ENCODE results near the gene UBQLN3. TPM values are rescaled to one million over a fixed set of nuclear protein-coding genes. Genes with fewer than 3 reads are reported as not detected.

The UBQLN3 gene
- total RNA-seq, 4 donors from 2014 or later, result 0.64 to 0.75 TPM; not detected in 2

- Histone ChIP-seq H3K27ac (no peak within 1 kb of the TSS), H3K4me3 (no peak within 1 kb of the TSS), H3K4me1 (no peaks in the 10 kb centered on the region), H3K27me3 (no peaks in the 10 kb centered on the region), H3K36me3 (no peaks in the 10 kb centered on the region), H3K9me3 (no peaks in the 10 kb centered on the region)
- intact Hi-C loops (cut with DNase I; ENCODE audit: low total_unique reads) (no loop called here), in situ Hi-C loops (cut with MboI; ENCODE audit: low pct_ligation_motif_present in 1 of 4, low pct_unique_long_range_greater_than_20kb in 1 of 4, low sequenced_read_pairs in 3 of 4) (no loop called here)
- no peak for DNase-seq
- no peak for TF ChIP-seq EP300 (IDR thresholded peaks at IDR 0.05; ENCODE audit: low read depth)
- no peak for TF ChIP-seq POLR2A (IDR thresholded peaks at IDR 0.05)
- no peak for TF ChIP-seq POLR2AphosphoS5 (IDR thresholded peaks at IDR 0.05)
- TF ChIP-seq CTCF (IDR thresholded peaks at IDR 0.05), result no peak
- 76 to 89% methylated on average over 2 of the region's 2 CpGs for WGBS, 2 donors (ENCODE audit: low coverage in 1 of 2)
These were observed 6.8 kb upstream of the UBQLN3 start, which contains the start of gene UBQLNL for GRCh38 chr11:5516599-5516998. UBQLNL (minus strand) TSS chr11:5516699; CDS start chr11:5516441, 258 bp downstream.

- Histone ChIP-seq H3K27ac (no peak overlapping the region), H3K9me3 (no peaks in the 10 kb centered on the region), H3K36me3 (no peaks in the 10 kb centered on the region), H3K4me1 (no peaks in the 10 kb centered on the region), H3K4me3 (no peak overlapping the region), H3K27me3 (no peaks in the 10 kb centered on the region)
- in situ Hi-C loops (cut with MboI; ENCODE audit: low pct_ligation_motif_present in 1 of 4, low pct_unique_long_range_greater_than_20kb in 1 of 4, low sequenced_read_pairs in 3 of 4), result no loop called here
- TF ChIP-seq POLR2A (IDR thresholded peaks at IDR 0.05) (no peak), EP300 (IDR thresholded peaks at IDR 0.05; ENCODE audit: low read depth) (no peak), CTCF (IDR thresholded peaks at IDR 0.05) (no peak), POLR2AphosphoS5 (IDR thresholded peaks at IDR 0.05) (no peak)
- intact Hi-C loops (cut with DNase I; ENCODE audit: low total_unique reads), result no loop called here
- no peak for DNase-seq
These were observed 5.1 kb upstream of the UBQLN3 start for GRCh38 chr11:5514841-5515240.

GRCh38 chr11:5508605-5509004, 1.2 kb downstream of the UBQLN3 start:
- no peaks in the 10 kb centered on the region for H3K9me3 ChIP-seq
- 92% methylated on average over 8 of the region's 8 CpGs; no CpG with 5 or more reads in 1 of the 2 donors for WGBS, 2 donors (ENCODE audit: low coverage in 1 of 2)
- H3K4me1 ChIP-seq, result no peaks in the 10 kb centered on the region
- no peak for TF ChIP-seq EP300 (IDR thresholded peaks at IDR 0.05; ENCODE audit: low read depth)
- H3K4me3 ChIP-seq, result no peak overlapping the region
- intact Hi-C loops (cut with DNase I; ENCODE audit: low total_unique reads), result no loop called here
- H3K27me3 ChIP-seq, result no peaks in the 10 kb centered on the region
- H3K36me3 ChIP-seq, result no peaks in the 10 kb centered on the region
- in situ Hi-C loops (cut with MboI; ENCODE audit: low pct_ligation_motif_present in 1 of 4, low pct_unique_long_range_greater_than_20kb in 1 of 4, low sequenced_read_pairs in 3 of 4), result no loop called here
- H3K27ac ChIP-seq, result no peak overlapping the region
- no peak for DNase-seq

- intact Hi-C loops (cut with DNase I; ENCODE audit: low total_unique reads) (no loop called here), in situ Hi-C loops (cut with MboI; ENCODE audit: low pct_ligation_motif_present in 1 of 4, low pct_unique_long_range_greater_than_20kb in 1 of 4, low sequenced_read_pairs in 3 of 4) (no loop called here)
- Histone ChIP-seq H3K4me1 (no peaks in the 10 kb centered on the region), H3K4me3 (no peak overlapping the region), H3K36me3 (no peaks in the 10 kb centered on the region), H3K27me3 (no peaks in the 10 kb centered on the region), H3K9me3 (no peaks in the 10 kb centered on the region), H3K27ac (no peak overlapping the region)
- no peak for DNase-seq
- 40 to 79% methylated on average over 1 to 6 of the region's 6 CpGs for WGBS, 2 donors (ENCODE audit: low coverage in 1 of 2)
- no peak for TF ChIP-seq POLR2A (IDR thresholded peaks at IDR 0.05)
- no peak for TF ChIP-seq CTCF (IDR thresholded peaks at IDR 0.05)
- TF ChIP-seq POLR2AphosphoS5 (IDR thresholded peaks at IDR 0.05), result no peak
- TF ChIP-seq EP300 (IDR thresholded peaks at IDR 0.05; ENCODE audit: low read depth), result no peak
These were observed 1.8 kb downstream of the UBQLN3 start for GRCh38 chr11:5507933-5508305.

- intact Hi-C loops (cut with DNase I; ENCODE audit: low total_unique reads) (no loop called here), in situ Hi-C loops (cut with MboI; ENCODE audit: low pct_ligation_motif_present in 1 of 4, low pct_unique_long_range_greater_than_20kb in 1 of 4, low sequenced_read_pairs in 3 of 4) (no loop called here)
- Histone ChIP-seq H3K4me3 (no peak overlapping the region), H3K36me3 (no peaks in the 10 kb centered on the region), H3K9me3 (no peaks in the 10 kb centered on the region), H3K27me3 (no peaks in the 10 kb centered on the region), H3K27ac (no peak overlapping the region), H3K4me1 (no peaks in the 10 kb centered on the region)
- 78 to 90% methylated on average over 5 to 9 of the region's 9 CpGs for WGBS, 2 donors (ENCODE audit: low coverage in 1 of 2)
- TF ChIP-seq POLR2AphosphoS5 (IDR thresholded peaks at IDR 0.05) (no peak), CTCF (IDR thresholded peaks at IDR 0.05) (no peak), POLR2A (IDR thresholded peaks at IDR 0.05) (no peak), EP300 (IDR thresholded peaks at IDR 0.05; ENCODE audit: low read depth) (no peak)
- no peak for DNase-seq
These were observed 2.4 kb downstream of the UBQLN3 start for GRCh38 chr11:5507177-5507932.
